K562 (cell line): ENCODE data around the gene ERGIC1. TPM values are rescaled to one million over a fixed set of nuclear protein-coding genes. Genes with fewer than 3 reads are reported as not detected.

ENCODE experiments used
- ATF7 ChIP-seq: fragments of 450-650 bp; IDR thresholded peaks from 2 replicates; pipeline ENCODE4 v1.7.1; 2014; ENCODE audit warnings: mild to moderate bottlenecking, moderate library complexity
- BRD9 ChIP-seq: fragments of 450-650 bp; IDR thresholded peaks from 2 replicates; pipeline ENCODE4 v1.6.1; 2018; ENCODE audit warnings: low read depth; ENCODE audit not compliant: partially characterized antibody
- CBX1 ChIP-seq: sonication (generic); IDR thresholded peaks from 2 replicates; pipeline ENCODE4 v1.6.1; 2016; ENCODE audit warnings: antibody characterized with exemption, low read depth, mild to moderate bottlenecking
- CREB3 ChIP-seq: fragments of 450-650 bp; conservative IDR thresholded peaks from 2 replicates; pipeline ENCODE4 v1.6.1; 2016; ENCODE audit warnings: missing genetic modification characterization, low read depth, mild to moderate bottlenecking, missing compliant biosample characterization, moderate library complexity
- ELK3 ChIP-seq: fragments of 450-650 bp; formaldehyde crosslinking; IDR thresholded peaks from 2 replicates; pipeline ENCODE4 v1.4.0; 2020; ENCODE audit warnings: mild to moderate bottlenecking
- FUS ChIP-seq: fragments of 200-400 bp; formaldehyde crosslinking; optimal IDR thresholded peaks from 2 replicates; pipeline ENCODE3; 2017; ENCODE audit warnings: low read depth, low read length
- HBP1 ChIP-seq: fragments of 450-650 bp; formaldehyde crosslinking; IDR thresholded peaks from 2 replicates; pipeline ENCODE4 v1.4.0; 2022; ENCODE audit warnings: missing genetic modification characterization
- HEY1 ChIP-seq: fragments of 250-450 bp; sonication (Bioruptor Pico); IDR thresholded peaks from 2 replicates; pipeline ENCODE4 v1.5.0; 2020; ENCODE audit warnings: mild to moderate bottlenecking, moderate library complexity, borderline replicate concordance
- KHSRP ChIP-seq: fragments of 450-650 bp; IDR thresholded peaks from 2 replicates; pipeline ENCODE4 v1.6.1; 2017
- NFXL1 ChIP-seq: fragments of 450-650 bp; formaldehyde crosslinking; IDR thresholded peaks from 2 replicates; pipeline ENCODE4 v1.4.0; 2021; ENCODE audit warnings: mild to moderate bottlenecking
- RBFOX2 ChIP-seq: fragments of 200-400 bp; formaldehyde crosslinking; IDR thresholded peaks from 2 replicates; pipeline ENCODE4 v1.6.1; 2017; ENCODE audit warnings: low read depth, mild to moderate bottlenecking, low read length, moderate library complexity
- RBM39 ChIP-seq: fragments of 200-400 bp; formaldehyde crosslinking; optimal IDR thresholded peaks from 2 replicates; pipeline ENCODE3; 2018; ENCODE audit warnings: low read depth, low read length
- TAF1 ChIP-seq: IDR thresholded peaks from 2 replicates; pipeline ENCODE4 v1.6.1; 2011; ENCODE audit warnings: mild to moderate bottlenecking, low read length, moderate library complexity; ENCODE audit not compliant: insufficient read depth, control insufficient read depth, severe bottlenecking; ENCODE audit errors: extremely low read depth
- TAF15 ChIP-seq: fragments of 200-400 bp; formaldehyde crosslinking; IDR thresholded peaks from 2 replicates; pipeline ENCODE4 v1.6.1; 2017; ENCODE audit warnings: mild to moderate bottlenecking, low read depth, low read length, moderate library complexity
- XRCC3 ChIP-seq: fragments of 450-650 bp; IDR thresholded peaks from 2 replicates; pipeline ENCODE4 v1.6.1; 2017; ENCODE audit warnings: mild to moderate bottlenecking, moderate library complexity
- ZBTB11 ChIP-seq, 3 experiments: fragments of 200-800 bp in 1 of 3; fragments of 250-450 bp in 1 of 3; fragments of 450-650 bp in 1 of 3; sonication (Bioruptor Pico) in 1 of 3; sonication (Bioruptor generic) in 1 of 3; formaldehyde crosslinking in 1 of 3; IDR thresholded peaks; 2 replicates each; pipeline versions ENCODE4 v1.6.1 to v1.8.0; 2016 to 2022; ENCODE audit warnings: mild to moderate bottlenecking in 2 of 3, missing genetic modification characterization in 2 of 3, missing compliant biosample characterization in 1 of 3, moderate library complexity in 1 of 3
- ZNF175 ChIP-seq: fragments of 200-800 bp; sonication (Bioruptor generic); IDR thresholded peaks from 2 replicates; pipeline ENCODE4 v1.6.1; 2016; ENCODE audit warnings: low read depth, mild to moderate bottlenecking, missing genetic modification characterization, missing compliant biosample characterization
- ZNF639 ChIP-seq, 2 experiments: fragments of 200-800 bp in 1 of 2; sonication (Bioruptor generic) in 1 of 2; sonication (generic) in 1 of 2; formaldehyde crosslinking in 1 of 2; IDR thresholded peaks in 1 of 2; conservative IDR thresholded peaks in 1 of 2; 2 replicates each; pipeline versions ENCODE4 v1.5.0 to v1.6.1; 2016 to 2020; ENCODE audit warnings: missing compliant biosample characterization in 1 of 2, missing genetic modification characterization in 1 of 2, missing genetic modification reagents in 1 of 2
- polyA plus RNA-seq, 8 experiments: library from polyadenylated mRNA; depleted of rRNA in 4 of 8; stranded (reverse) in 5 of 8; unstranded in 3 of 8; fragments of >200 nt; fragmentation: Nextera tagmentation in 2 of 8; fragmentation: Illumina TruSeq in 1 of 8; extraction: Ambion mirVana in 2 of 8; extraction: Trizol in 1 of 8; gene quantifications; 2 replicates each; pipeline versions ENCODE4 v1.2.1 to v1.2.3, GENCODE V29; 2011 to 2014; ENCODE audit warnings: inconsistent platforms in 1 of 8, missing spikeins in 1 of 8
- total RNA-seq, 7 experiments: library from RNA; depleted of rRNA in 6 of 7; stranded (reverse); fragments of >200 nt in 6 of 7; fragmentation: Illumina TruSeq in 2 of 7; extraction: Trizol in 2 of 7; gene quantifications; 2 replicates each; pipeline versions ENCODE4 v1.2.1 to v1.2.3, GENCODE V29; 2011 to 2021; ENCODE audit warnings: low replicate concordance in 1 of 7

The ERGIC1 gene
- total and polyA plus RNA-seq, 9 of the 15 experiments (the other 6 are each of a cell fraction or from before 2014, with no cell fraction given) = 5.5 to 68.4 (median 36.4) TPM

- no peak for TF ChIP-seq TAF15
- peak; percentile 39; the same call in 1 of the 2 replicates for TF ChIP-seq ZNF175
- TF ChIP-seq KHSRP = no peak
- 0 out of 6 replicates have a peak, but pooled peaks of 1 of the 3 experiments have one; percentile 37 for TF ChIP-seq ZBTB11 (CRISPR knock-in tag; IDR thresholded peaks at IDR 0.05)
- TF ChIP-seq BRD9 = no peak
- no peak for TF ChIP-seq NFXL1 (CRISPR knock-in tag)
- no peak for TF ChIP-seq RBM39
- TF ChIP-seq FUS = no peak
- 0 out of 2 replicates have a peak, but pooled peaks have one; percentile 61 for TF ChIP-seq CREB3 (tag)
- no peak for TF ChIP-seq XRCC3
- TF ChIP-seq ZNF639 (CRISPR knock-in tag; conservative IDR thresholded peaks at IDR 0.05 in 1 of 2, IDR thresholded peaks at IDR 0.05 in 1 of 2) = no peak
- TF ChIP-seq HEY1 (CRISPR knock-in tag) = no peak
- peak; percentile 98 for TF ChIP-seq ATF7
- no peak for TF ChIP-seq RBFOX2
- no peak for TF ChIP-seq TAF1
- no peak for TF ChIP-seq CBX1
- TF ChIP-seq ELK3 (CRISPR knock-in tag) = no peak
- TF ChIP-seq HBP1 = no peak
Observed at GRCh38 chr5:172901012-172901780, 67.1 kb downstream of the ERGIC1 start (continued).
